Thyroid gland (tissue), 4 donors: ENCODE results near the gene INTS15. TPM values are rescaled to one million over a fixed set of nuclear protein-coding genes. Genes with fewer than 3 reads are reported as not detected.

Source experiments
- DNase-seq, 2 donors: peaks; one replicate each; pipeline ENCODE4 v3.0.0-alpha.2; 2019
- H3K27ac ChIP-seq, 3 donors: fragments of 200-600 bp; sonication (generic); 1 replicate in 2 of 3; 2 replicates in 1 of 3; pipeline ENCODE4 v1.5.1; 2016 to 2019; ENCODE audit warnings: mild to moderate bottlenecking in 1 of 3, moderate library complexity in 1 of 3
- H3K27me3 ChIP-seq: fragments of 200-600 bp; sonication (generic); one replicate; pipeline ENCODE4 v1.5.1; 2019
- H3K36me3 ChIP-seq, 2 donors: fragments of 200-600 bp; sonication (generic); one replicate each; pipeline ENCODE4 v1.5.1; 2016 to 2019
- H3K4me1 ChIP-seq, 2 donors: fragments of 200-600 bp; sonication (generic); one replicate each; pipeline ENCODE4 v1.5.1; 2017 to 2019
- H3K4me3 ChIP-seq, 3 donors: fragments of 200-600 bp; sonication (generic); replicated peaks in 1 of 3; 1 replicate in 2 of 3; 2 replicates in 1 of 3; pipeline ENCODE4 v1.5.1; 2016; ENCODE audit warnings: mild to moderate bottlenecking in 1 of 3
- H3K9me3 ChIP-seq: fragments of 200-600 bp; sonication (generic); one replicate; pipeline ENCODE4 v1.5.1; 2017
- CTCF ChIP-seq, 6 experiments: fragments of 200-600 bp in 3 of 6; fragments of 450-650 bp in 3 of 6; sonication (generic) in 3 of 6; IDR thresholded peaks; one replicate each; pipeline ENCODE4 v1.5.1; 2016 to 2019; ENCODE audit warnings: antibody characterized with exemption in 6 of 6, mild to moderate bottlenecking in 2 of 6, inconsistent platforms in 1 of 6, moderate library complexity in 1 of 6
- POLR2A ChIP-seq, 2 donors: fragments of 450-650 bp; IDR thresholded peaks; one replicate each; pipeline ENCODE4 v1.6.1; 2017; ENCODE audit warnings: antibody characterized with exemption in 2 of 2, mild to moderate bottlenecking in 2 of 2, moderate library complexity in 1 of 2
- WGBS, 2 donors: methylation state at CpG; one replicate each; pipeline ENCODE4 v1.1.5; 2017; 5-methylcytosine and 5-hydroxymethylcytosine counted together
- intact Hi-C: fragments of 100-400 bp; cut with DNase I; formaldehyde crosslinking; loops from one replicate; pipeline ENCODE4 v1.15.1; 2023
- total RNA-seq, 4 donors: library from RNA; depleted of rRNA; stranded (reverse); fragments of >200 nt; gene quantifications; one replicate each; pipeline ENCODE4 v1.2.3, GENCODE V29; 2016

Gene INTS15
- total RNA-seq, 4 donors from 2014 or later = 22.7 to 42.9 (median 31.9) TPM

GRCh38 chr7:6558837-6559236 lies 31.0 kb upstream of the INTS15 start:
- Histone ChIP-seq H3K4me1 (no peaks in the 10 kb centered on the region), H3K4me3 (no peak overlapping the region), H3K27ac (no peak overlapping the region), H3K27me3 (no peaks in the 10 kb centered on the region), H3K36me3 (no peaks in the 10 kb centered on the region), H3K9me3 (no peaks in the 10 kb centered on the region)
- peak in 1 of 2 donors; percentile 7 for DNase-seq
- TF ChIP-seq POLR2A (IDR thresholded peaks at IDR 0.05) = no peak
- TF ChIP-seq CTCF (IDR thresholded peaks at IDR 0.05) = no peak
- intact Hi-C loops = no loop called here
- WGBS, 2 donors = 53 to 61% methylated on average over 6 of the region's 6 CpGs

DNA sequence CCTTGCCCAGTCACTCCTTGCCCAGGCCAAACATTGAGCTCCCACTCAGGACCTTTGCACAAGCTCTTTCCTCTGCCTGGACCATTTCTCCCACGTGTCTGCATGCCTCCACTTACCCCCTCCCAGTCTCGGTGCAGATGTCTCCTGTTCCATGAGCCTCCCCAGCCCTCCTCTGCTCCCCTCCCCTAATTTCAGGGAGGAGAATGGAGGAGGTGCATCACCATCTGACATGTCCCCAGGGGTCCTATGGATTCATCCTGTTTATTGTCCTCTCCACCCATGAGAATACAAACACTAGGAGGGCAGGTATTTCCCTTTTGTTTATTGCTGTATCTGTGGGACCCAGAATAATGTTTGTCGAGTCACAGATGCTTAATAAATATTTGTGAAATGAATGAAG lies 29.9 kb upstream of the INTS15 start:
- Histone ChIP-seq H3K27me3 (no peaks in the 10 kb centered on the region), H3K27ac (no peak overlapping the region), H3K36me3 (no peaks in the 10 kb centered on the region), H3K4me3 (no peak overlapping the region), H3K9me3 (no peaks in the 10 kb centered on the region), H3K4me1 (no peaks in the 10 kb centered on the region)
- 35 to 39% methylated on average over 3 of the region's 3 CpGs for WGBS, 2 donors
- TF ChIP-seq CTCF (IDR thresholded peaks at IDR 0.05) = no peak
- TF ChIP-seq POLR2A (IDR thresholded peaks at IDR 0.05) = no peak
- intact Hi-C loops = no loop called here
- DNase-seq = no peak

DNA sequence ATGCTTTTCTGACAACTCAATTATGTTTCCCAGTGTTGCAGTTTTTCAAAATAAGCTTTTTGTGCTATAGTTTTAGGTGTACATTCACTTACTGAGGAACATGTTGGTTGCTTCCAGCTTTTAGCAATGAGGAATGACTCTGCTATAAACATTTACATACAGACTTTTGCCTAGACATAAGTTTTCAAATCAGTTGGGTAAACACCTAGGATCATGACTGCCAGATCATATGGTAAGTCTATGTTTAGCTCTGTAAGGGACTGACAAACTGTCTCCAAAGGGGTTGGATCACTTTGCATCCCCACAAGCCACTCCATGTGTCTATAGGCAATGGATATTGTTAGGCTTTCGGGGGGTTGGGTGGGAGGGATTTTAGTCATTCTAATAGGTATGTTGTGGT lies 27.7 kb upstream of the INTS15 start:
- Histone ChIP-seq H3K4me3 (no peak overlapping the region), H3K36me3 (no peaks in the 10 kb centered on the region), H3K27ac (no peak overlapping the region), H3K9me3 (no peaks in the 10 kb centered on the region), H3K27me3 (no peaks in the 10 kb centered on the region), H3K4me1 (no peaks in the 10 kb centered on the region)
- 95 to 100% methylated on average over 1 of the region's 1 CpG for WGBS, 2 donors
- intact Hi-C loops = no loop called here
- DNase-seq = no peak
- TF ChIP-seq POLR2A (IDR thresholded peaks at IDR 0.05) (no peak), CTCF (IDR thresholded peaks at IDR 0.05) (no peak)

DNA sequence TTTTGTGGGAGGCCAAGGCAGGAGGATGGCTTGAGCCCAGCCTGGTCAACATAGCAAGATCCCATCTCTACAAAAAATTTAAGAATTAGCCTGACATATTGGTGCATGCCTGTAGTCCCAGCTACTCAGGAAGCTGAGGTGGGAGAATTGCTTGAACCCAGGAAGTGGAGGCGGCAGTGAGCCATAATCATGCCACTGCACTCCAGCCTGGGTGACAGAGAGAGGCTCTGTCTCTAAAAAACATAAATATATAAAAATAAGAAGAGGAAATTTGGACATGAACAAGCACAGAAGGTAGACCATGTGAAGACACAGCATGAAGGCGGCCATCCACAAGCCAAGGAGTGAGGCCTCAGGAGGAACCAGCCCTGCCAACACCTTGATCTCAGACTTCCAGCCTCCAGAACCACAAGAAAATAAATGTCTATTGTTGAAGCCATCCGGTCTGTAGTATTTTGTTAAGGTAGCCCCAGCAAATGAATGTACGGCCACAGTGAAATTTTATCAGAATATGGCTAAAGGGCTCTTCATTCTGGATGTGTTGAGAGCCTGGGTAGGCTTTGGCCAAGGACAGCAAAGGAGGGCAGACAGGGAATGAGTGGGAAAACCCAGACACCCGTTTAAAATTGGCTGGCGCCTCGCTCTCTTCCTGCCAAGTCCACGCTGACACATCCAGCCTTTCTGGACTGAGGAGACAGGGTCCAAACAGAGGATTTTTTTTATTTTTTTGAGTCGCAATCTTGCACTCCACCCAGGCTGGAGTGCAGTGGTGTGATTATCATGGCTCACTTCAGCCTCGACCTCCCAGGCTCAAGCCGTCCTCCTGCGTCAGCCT lies 25.7 kb upstream of the INTS15 start:
- Histone ChIP-seq H3K4me1 (no peaks in the 10 kb centered on the region), H3K4me3 (no peak overlapping the region), H3K9me3 (no peaks in the 10 kb centered on the region), H3K27ac (no peak overlapping the region), H3K27me3 (no peaks in the 10 kb centered on the region), H3K36me3 (no peaks in the 10 kb centered on the region)
- intact Hi-C loops = no loop called here
- TF ChIP-seq CTCF (IDR thresholded peaks at IDR 0.05) = no peak
- TF ChIP-seq POLR2A (IDR thresholded peaks at IDR 0.05) = no peak
- WGBS, 2 donors = 82 to 89% methylated on average over 12 of the region's 12 CpGs
- no peak for DNase-seq

DNA sequence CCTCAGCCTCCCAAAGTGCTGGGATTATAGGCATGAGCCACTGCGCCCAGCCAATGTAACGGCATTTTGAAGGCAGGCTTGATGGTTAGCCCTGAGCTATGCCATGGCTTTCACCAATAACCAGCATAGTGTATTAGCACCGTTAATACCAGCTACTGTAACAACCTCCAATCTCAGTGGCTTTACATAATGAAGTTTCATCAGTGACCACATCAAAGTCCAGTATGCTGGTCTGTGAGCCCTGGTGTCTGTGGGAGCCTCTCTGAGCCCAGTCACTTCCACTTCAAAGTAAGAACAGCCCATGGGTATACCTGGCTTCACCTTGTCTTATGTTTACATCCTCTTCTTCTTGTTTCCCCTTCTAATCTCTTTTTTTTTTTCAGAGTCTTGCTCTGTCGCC lies 24.2 kb upstream of the INTS15 start:
- Histone ChIP-seq H3K27ac (no peak overlapping the region), H3K9me3 (no peaks in the 10 kb centered on the region), H3K27me3 (no peaks in the 10 kb centered on the region), H3K4me3 (no peak overlapping the region), H3K4me1 (no peaks in the 10 kb centered on the region), H3K36me3 (no peaks in the 10 kb centered on the region)
- 91 to 92% methylated on average over 4 of the region's 4 CpGs for WGBS, 2 donors
- TF ChIP-seq CTCF (IDR thresholded peaks at IDR 0.05) (no peak), POLR2A (IDR thresholded peaks at IDR 0.05) (no peak)
- no peak for DNase-seq
- intact Hi-C loops = no loop called here
